ENCODE data around the gene EWSR1.

The EWSR1 gene

DNA sequence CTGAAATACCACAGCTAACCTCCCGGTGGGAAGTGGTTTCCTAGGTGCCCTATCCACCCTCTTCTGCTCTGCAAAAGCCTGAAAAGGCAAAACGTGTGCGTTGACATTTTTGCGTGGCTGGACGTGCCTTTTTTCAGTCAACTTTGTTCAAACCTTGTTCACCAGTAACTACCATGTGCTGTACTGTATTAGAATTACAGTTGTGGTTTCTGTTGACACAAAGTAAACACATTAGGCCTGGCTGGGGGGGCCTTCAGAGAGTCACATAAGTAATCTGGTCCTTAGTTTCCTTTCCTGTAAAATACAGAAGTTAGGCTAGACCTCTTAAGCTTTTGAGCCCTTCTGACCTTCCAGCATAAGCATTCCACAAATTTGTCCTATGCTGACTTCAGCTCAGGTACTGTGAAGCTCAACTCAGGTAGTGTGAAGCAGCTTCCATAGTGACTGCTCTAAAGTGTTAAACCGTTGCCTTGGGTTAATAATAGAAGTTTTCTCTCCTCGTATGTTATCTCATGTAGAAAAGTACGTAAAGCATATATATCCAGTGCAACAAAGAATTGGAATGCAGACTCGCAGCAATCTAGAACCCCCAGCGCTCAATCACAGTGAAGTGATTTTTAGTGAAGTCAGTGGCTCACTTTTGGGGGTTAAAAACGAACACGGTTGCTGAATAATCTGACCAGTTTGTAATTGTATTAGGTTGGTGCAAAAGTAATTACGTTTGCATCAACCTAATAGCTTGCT lies 1.8 kb downstream of the EWSR1 start:
- no peak for DNase-seq (ENCODE audit: low read depth)

DNA sequence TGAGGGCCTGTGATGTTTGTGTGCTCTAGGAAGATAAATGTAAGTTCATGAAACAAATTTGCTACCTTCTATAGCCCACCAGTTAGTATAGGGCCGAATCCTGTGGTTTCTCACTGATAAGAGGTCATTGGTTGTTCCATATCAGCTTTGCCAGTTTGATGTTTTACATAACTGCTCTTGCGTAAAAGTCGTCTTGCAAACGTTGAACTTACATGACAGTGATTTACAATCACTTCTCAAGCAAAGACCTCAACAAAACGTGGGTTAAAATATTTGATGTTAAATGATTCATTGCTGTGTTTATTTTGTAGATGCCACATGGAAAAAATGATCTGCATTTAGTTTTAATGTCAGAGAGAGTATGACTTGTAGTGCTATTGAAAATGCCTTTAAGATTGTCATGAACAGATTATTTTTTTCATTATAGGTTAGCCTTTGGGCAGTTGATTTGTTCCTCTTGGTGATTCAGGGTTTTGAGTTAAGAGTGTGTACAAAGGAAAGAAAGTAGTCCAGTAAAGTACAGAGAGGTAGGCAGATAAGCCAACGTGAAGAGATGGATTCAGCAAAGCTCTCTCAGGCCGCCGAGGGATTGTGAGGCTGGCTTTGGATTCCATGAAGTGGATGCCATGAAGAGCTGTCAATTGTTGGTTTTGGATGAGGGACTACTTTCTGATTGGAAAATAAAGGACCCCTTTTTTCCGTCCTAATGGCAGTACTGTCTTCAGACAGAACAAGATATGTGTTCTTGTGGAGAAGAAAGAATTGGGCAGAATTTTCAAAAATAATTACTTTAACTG lies 2.6 kb downstream of the EWSR1 start:
- no peak for DNase-seq (ENCODE audit: low read depth)

GRCh38 chr22:29272624-29273023 lies 4.6 kb downstream of the EWSR1 start:
- no peak for DNase-seq (ENCODE audit: low read depth)

- no peak for DNase-seq (ENCODE audit: low read depth)
Observed at GRCh38 chr22:29275167-29275566, 7.1 kb downstream of the EWSR1 start.

GRCh38 chr22:29275819-29276565 lies 7.9 kb downstream of the EWSR1 start:
- no peak for DNase-seq (ENCODE audit: low read depth)

- no peak for DNase-seq (ENCODE audit: low read depth)
Observed at GRCh38 chr22:29277927-29278326, 9.9 kb downstream of the EWSR1 start.

- DNase-seq (ENCODE audit: low read depth), result no peak
Observed at GRCh38 chr22:29284196-29284595, 16.1 kb downstream of the EWSR1 start.

DNA sequence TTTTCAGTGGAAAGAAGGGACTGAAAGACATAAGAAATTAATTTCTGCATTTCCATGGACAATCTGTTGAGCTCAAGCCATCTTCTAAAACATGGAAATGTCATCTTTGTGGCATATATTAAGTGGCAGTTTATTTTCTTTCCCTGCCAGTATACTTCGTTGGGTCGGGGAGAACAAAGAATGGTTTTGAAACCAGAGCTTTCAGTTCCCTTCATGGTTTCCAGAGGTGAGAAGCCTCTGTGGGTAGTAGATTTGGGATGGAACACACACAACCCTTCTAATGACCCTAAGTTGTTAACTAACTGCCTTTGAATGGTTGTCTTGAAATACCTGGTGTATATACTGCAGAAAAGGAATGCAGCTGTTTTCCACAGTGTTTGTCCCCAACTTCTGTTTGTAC lies 20.8 kb downstream of the EWSR1 start:
- DNase-seq (ENCODE audit: low read depth), result no peak

- DNase-seq (ENCODE audit: low read depth), result no peak
Observed at GRCh38 chr22:29290061-29290460, 22.0 kb downstream of the EWSR1 start.

DNA sequence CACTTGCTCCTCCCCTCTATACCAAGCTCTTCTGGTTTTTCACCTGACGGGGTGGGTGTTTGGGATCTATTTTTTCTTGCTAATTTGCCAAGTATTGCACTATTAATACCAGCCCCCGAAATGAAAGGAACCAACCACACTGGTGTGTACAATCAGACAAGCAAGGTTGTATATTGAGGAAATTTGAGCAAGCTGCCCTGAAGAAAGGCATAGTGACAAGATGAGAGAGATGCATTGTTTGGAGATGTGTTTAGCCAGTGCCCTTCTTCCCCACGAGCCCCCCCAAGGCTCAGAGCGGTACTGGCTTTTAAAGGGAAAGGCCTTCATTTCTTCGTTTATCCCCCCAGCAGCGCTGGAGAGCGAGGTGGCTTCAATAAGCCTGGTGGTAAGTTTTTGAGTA lies 23.1 kb downstream of the EWSR1 start:
- no peak for DNase-seq (ENCODE audit: low read depth)

GRCh38 chr22:29292379-29292778 lies 24.3 kb downstream of the EWSR1 start:
- DNase-seq (ENCODE audit: low read depth), result no peak

- no peak for DNase-seq (ENCODE audit: low read depth)
Observed at GRCh38 chr22:29298641-29299040, 30.6 kb downstream of the EWSR1 start.

GRCh38 chr22:29299136-29299900 lies 31.2 kb downstream of the EWSR1 start:
- no peak for DNase-seq (ENCODE audit: low read depth)

- no peak for DNase-seq (ENCODE audit: low read depth)
Observed at GRCh38 chr22:29300467-29300806, 32.4 kb downstream of the EWSR1 start.

DNA sequence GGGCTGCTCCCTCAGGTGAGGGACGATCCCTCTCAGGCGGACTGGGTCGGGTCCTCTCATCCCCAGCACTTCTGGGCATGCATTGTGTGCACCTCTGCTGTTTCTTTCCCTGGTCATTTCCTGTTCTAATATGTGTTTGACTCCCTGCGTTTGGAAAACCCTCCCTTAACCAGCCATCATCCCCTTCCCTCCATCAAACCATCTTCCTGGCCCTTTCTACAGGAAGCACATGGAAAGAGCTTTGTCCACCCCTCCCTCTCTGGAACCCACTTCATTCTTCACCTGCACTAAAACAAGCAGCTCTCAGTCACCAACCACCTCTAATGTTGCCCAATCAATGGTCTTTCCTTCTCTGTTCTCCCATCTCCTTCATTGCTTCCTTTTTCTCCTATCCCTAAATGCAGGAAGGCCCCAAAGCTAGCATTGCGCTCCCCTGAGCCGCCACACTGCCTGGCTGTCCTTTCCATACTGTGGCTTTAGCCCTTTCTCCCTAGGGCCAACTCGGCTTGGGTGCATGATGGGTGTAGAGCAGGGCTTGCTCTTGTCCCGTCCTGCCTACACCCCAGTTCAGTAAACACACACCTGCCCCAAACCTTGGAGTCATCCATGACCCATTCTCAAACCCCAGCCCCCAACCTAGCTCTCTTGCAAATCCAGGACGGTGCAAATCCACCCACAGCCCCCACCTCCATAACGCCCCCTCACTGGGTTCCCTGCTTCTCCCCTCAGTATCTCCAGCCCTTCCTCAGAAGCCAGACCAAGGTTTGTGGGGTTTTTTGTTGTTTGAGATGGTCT lies 32.9 kb downstream of the EWSR1 start:
- no peak for DNase-seq (ENCODE audit: low read depth)

DNA sequence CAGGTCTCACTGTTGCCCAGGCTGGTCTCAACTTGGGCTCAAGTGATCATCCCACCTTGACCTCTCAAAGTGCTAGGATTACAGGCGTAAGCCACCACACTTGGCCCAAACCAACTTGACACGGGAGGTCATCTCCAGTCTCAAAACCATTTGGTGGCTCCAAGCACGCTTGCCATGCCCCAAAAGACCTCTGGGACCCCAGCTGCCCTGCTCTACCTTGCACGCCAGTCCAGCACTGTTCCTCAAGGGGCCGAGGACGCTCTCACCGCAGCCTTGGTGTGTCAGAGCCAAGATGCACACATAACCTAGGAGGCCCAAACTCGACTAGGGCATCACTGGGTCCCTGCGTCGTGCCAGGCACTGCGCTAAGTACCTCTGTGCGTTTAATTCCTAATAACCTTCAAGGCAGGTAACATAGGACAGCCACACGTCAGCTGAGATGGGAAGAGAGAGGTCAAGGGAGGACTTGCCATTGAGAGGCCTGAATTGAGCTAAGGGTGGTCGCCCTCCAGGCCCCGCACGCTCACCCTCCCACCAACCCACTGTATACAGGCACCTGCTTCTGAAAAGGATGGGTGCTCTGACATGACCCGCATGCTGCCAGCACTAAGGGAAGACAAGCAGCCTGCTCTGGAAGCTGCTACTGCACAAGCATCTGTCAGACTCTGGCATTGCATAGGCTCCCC lies 33.8 kb downstream of the EWSR1 start:
- DNase-seq (ENCODE audit: low read depth), result no peak

GRCh38 chr22:29302402-29302680 lies 34.3 kb downstream of the EWSR1 start:
- DNase-seq (ENCODE audit: low read depth), result no peak

DNA sequence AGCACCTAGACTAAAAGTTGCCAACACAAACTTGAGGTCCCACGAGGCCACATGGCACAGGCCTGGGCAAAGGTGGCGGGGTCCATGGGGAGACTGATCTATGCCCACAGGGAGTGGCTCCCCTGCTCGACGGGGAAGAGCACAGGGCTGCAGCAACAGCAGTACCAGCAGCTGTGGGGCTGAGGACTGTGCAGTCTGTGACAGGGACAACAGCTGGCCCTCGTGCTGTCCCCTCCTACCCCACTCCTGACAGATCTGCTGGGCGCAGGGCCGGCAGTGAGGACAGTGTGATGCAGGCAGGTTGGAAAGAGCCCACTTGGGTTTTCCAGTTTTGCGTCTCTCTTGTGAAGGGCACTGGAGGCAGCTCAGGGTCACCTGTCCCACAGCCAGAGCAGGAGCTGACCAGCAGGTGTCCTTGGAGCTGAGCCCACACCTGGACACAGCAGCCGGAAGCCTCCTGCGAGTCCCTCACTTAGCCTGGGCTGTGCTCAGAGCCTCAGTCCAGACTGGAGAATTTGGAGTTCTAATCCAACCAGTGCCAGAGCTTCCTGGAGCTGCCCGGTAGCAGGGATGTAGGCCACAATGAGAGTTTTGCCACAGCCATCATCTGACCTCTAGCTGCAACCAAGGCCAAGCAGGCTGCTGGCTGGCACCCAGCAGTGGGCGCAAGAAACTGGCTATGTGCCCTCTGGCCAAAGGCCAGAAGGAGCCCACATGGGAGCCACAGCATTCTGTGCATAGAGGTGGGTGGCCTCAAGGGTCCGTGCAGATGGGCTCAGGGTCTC lies 34.8 kb downstream of the EWSR1 start:
- no peak for DNase-seq (ENCODE audit: low read depth)

- no peak for DNase-seq (ENCODE audit: low read depth)
Observed at GRCh38 chr22:29305836-29306174, 37.7 kb downstream of the EWSR1 start.

DNA sequence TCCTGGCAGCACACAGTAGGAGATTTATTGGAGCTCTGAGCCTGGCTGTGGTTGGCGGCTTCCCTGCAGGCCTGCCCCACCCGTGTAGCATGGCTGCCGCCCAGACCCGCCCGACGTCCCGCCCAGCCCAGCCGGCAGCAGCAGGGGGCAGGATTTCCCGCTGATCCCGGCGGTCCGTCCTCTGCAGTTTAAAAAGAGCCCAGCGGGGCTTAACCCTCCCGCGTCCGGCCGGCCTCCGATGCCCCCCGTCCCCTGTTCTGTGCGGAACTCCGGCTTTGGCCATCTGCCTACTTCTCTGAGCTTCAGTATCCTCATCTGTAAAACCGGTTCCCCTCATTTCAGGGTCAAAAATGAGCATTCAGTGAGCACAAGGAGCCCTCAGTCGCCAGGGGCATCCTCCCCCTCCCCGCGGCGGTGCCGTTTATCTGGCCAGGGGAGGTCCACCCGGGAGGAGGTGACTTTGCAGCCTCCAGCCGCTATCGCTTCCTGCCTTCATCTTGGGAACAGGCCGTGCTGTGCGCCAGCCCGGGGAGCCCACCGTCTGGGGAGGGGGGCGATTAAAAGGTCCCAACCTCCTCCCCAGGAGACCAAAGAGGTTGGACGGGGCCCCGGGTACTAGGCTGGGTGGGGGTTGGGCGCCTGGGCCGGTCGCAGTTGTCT lies 38.2 kb downstream of the EWSR1 start, which contains the start of gene GAS2L1:
Gene GAS2L1, plus strand, starts transcription at position 476 of the 660 bp plus-strand sequence. CDS start 1,456 bp downstream, outside the sequence.
- peak; percentile 60 for DNase-seq (ENCODE audit: low read depth)

All from GM04504 (cell line).